ENCODE results near the gene DNAH10.
"Not testable (repeated sequence)": the region's sequence is repeated elsewhere in the genome, so short reads cannot be mapped to it uniquely, and the experiment has no call there.

DNAH10 gene

GRCh38 chr12:123771261-123771660, 9.2 kb downstream of the DNAH10 start:
- H3K27ac ChIP-seq (ENCODE audit: low read length) = no peak overlapping the region
- H3K9me3 ChIP-seq (ENCODE audit: control insufficient read depth, low read depth, low read length) = no peaks in the 10 kb centered on the region
- no peak overlapping the region for H3K4me3 ChIP-seq (ENCODE audit: low read length)
- no peaks in the 10 kb centered on the region for H3K4me1 ChIP-seq (ENCODE audit: control insufficient read depth, low read depth, low read length)
- peaks cover 3% of the 10 kb centered on the region for H3K27me3 ChIP-seq (ENCODE audit: control insufficient read depth, insufficient read depth, low read length)
- H3K9ac ChIP-seq (ENCODE audit: low read length) = no peak overlapping the region
- no peaks in the 10 kb centered on the region for H3K36me3 ChIP-seq (ENCODE audit: control insufficient read depth, low read depth, low read length)

- Histone ChIP-seq H3K4me1 (ENCODE audit: control insufficient read depth, low read depth, low read length) (no peaks in the 10 kb centered on the region), H3K27ac (ENCODE audit: low read length) (no peak overlapping the region), H3K27me3 (ENCODE audit: control insufficient read depth, insufficient read depth, low read length) (peaks cover 3% of the 10 kb centered on the region), H3K36me3 (ENCODE audit: control insufficient read depth, low read depth, low read length) (no peaks in the 10 kb centered on the region), H3K9me3 (ENCODE audit: control insufficient read depth, low read depth, low read length) (no peaks in the 10 kb centered on the region), H3K9ac (ENCODE audit: low read length) (no peak overlapping the region), H3K4me3 (ENCODE audit: low read length) (no peak overlapping the region)
Measured at GRCh38 chr12:123772074-123772473, 10.0 kb downstream of the DNAH10 start.

- H3K36me3 ChIP-seq (ENCODE audit: control insufficient read depth, low read depth, low read length) = no peaks in the 10 kb centered on the region
- H3K9me3 ChIP-seq (ENCODE audit: control insufficient read depth, low read depth, low read length) = no peaks in the 10 kb centered on the region
- H3K27ac ChIP-seq (ENCODE audit: low read length) = no peak overlapping the region
- peaks cover 3% of the 10 kb centered on the region for H3K27me3 ChIP-seq (ENCODE audit: control insufficient read depth, insufficient read depth, low read length)
- no peak overlapping the region for H3K4me3 ChIP-seq (ENCODE audit: low read length)
- H3K4me1 ChIP-seq (ENCODE audit: control insufficient read depth, low read depth, low read length) = no peaks in the 10 kb centered on the region
- H3K9ac ChIP-seq (ENCODE audit: low read length) = no peak overlapping the region
Measured at GRCh38 chr12:123773375-123773774, 11.3 kb downstream of the DNAH10 start.

GRCh38 chr12:123779551-123779950, 17.4 kb downstream of the DNAH10 start:
- Histone ChIP-seq H3K9me3 (ENCODE audit: control insufficient read depth, low read depth, low read length) (no peaks in the 10 kb centered on the region), H3K4me3 (ENCODE audit: low read length) (no peak overlapping the region), H3K27ac (ENCODE audit: low read length) (no peak overlapping the region), H3K27me3 (ENCODE audit: control insufficient read depth, insufficient read depth, low read length) (no peaks in the 10 kb centered on the region), H3K9ac (ENCODE audit: low read length) (no peak overlapping the region), H3K36me3 (ENCODE audit: control insufficient read depth, low read depth, low read length) (no peaks in the 10 kb centered on the region), H3K4me1 (ENCODE audit: control insufficient read depth, low read depth, low read length) (no peaks in the 10 kb centered on the region)

- no peaks in the 10 kb centered on the region for H3K36me3 ChIP-seq (ENCODE audit: control insufficient read depth, low read depth, low read length)
- H3K27ac ChIP-seq (ENCODE audit: low read length) = no peak overlapping the region
- no peaks in the 10 kb centered on the region for H3K27me3 ChIP-seq (ENCODE audit: control insufficient read depth, insufficient read depth, low read length)
- no peaks in the 10 kb centered on the region for H3K9me3 ChIP-seq (ENCODE audit: control insufficient read depth, low read depth, low read length)
- no peak overlapping the region for H3K9ac ChIP-seq (ENCODE audit: low read length)
- H3K4me3 ChIP-seq (ENCODE audit: low read length) = no peak overlapping the region
- H3K4me1 ChIP-seq (ENCODE audit: control insufficient read depth, low read depth, low read length) = no peaks in the 10 kb centered on the region
Measured at GRCh38 chr12:123782997-123783792, 21.1 kb downstream of the DNAH10 start.

- Histone ChIP-seq H3K4me3 (ENCODE audit: low read length) (no peak overlapping the region), H3K27ac (ENCODE audit: low read length) (no peak overlapping the region), H3K9ac (ENCODE audit: low read length) (no peak overlapping the region), H3K27me3 (ENCODE audit: control insufficient read depth, insufficient read depth, low read length) (no peaks in the 10 kb centered on the region), H3K4me1 (ENCODE audit: control insufficient read depth, low read depth, low read length) (no peaks in the 10 kb centered on the region), H3K36me3 (ENCODE audit: control insufficient read depth, low read depth, low read length) (no peaks in the 10 kb centered on the region), H3K9me3 (ENCODE audit: control insufficient read depth, low read depth, low read length) (no peaks in the 10 kb centered on the region)
Measured at GRCh38 chr12:123787466-123787865, 25.4 kb downstream of the DNAH10 start.

GRCh38 chr12:123788541-123788940, 26.4 kb downstream of the DNAH10 start:
- Histone ChIP-seq H3K4me1 (ENCODE audit: control insufficient read depth, low read depth, low read length) (no peaks in the 10 kb centered on the region), H3K27me3 (ENCODE audit: control insufficient read depth, insufficient read depth, low read length) (no peaks in the 10 kb centered on the region), H3K27ac (ENCODE audit: low read length) (no peak overlapping the region), H3K9ac (ENCODE audit: low read length) (no peak overlapping the region), H3K4me3 (ENCODE audit: low read length) (no peak overlapping the region), H3K36me3 (ENCODE audit: control insufficient read depth, low read depth, low read length) (no peaks in the 10 kb centered on the region), H3K9me3 (ENCODE audit: control insufficient read depth, low read depth, low read length) (no peaks in the 10 kb centered on the region)

GRCh38 chr12:123789422-123789821, 27.3 kb downstream of the DNAH10 start:
- H3K27ac ChIP-seq (ENCODE audit: low read length); H3K4me1 ChIP-seq (ENCODE audit: control insufficient read depth, low read depth, low read length); H3K9me3 ChIP-seq (ENCODE audit: control insufficient read depth, low read depth, low read length); H3K4me3 ChIP-seq (ENCODE audit: low read length); H3K9ac ChIP-seq (ENCODE audit: low read length); H3K36me3 ChIP-seq (ENCODE audit: control insufficient read depth, low read depth, low read length); H3K27me3 ChIP-seq (ENCODE audit: control insufficient read depth, insufficient read depth, low read length): not testable (repeated sequence)

- Histone ChIP-seq H3K9me3 (ENCODE audit: control insufficient read depth, low read depth, low read length) (no peaks in the 10 kb centered on the region), H3K36me3 (ENCODE audit: control insufficient read depth, low read depth, low read length) (no peaks in the 10 kb centered on the region), H3K9ac (ENCODE audit: low read length) (no peak overlapping the region), H3K4me1 (ENCODE audit: control insufficient read depth, low read depth, low read length) (no peaks in the 10 kb centered on the region), H3K4me3 (ENCODE audit: low read length) (no peak overlapping the region), H3K27me3 (ENCODE audit: control insufficient read depth, insufficient read depth, low read length) (no peaks in the 10 kb centered on the region), H3K27ac (ENCODE audit: low read length) (no peak overlapping the region)
Measured at GRCh38 chr12:123790905-123791467, 28.9 kb downstream of the DNAH10 start.

GRCh38 chr12:123794027-123794426, 31.9 kb downstream of the DNAH10 start:
- H3K36me3 ChIP-seq (ENCODE audit: control insufficient read depth, low read depth, low read length) = no peaks in the 10 kb centered on the region
- H3K9me3 ChIP-seq (ENCODE audit: control insufficient read depth, low read depth, low read length) = no peaks in the 10 kb centered on the region
- H3K27ac ChIP-seq (ENCODE audit: low read length) = no peak overlapping the region
- no peaks in the 10 kb centered on the region for H3K27me3 ChIP-seq (ENCODE audit: control insufficient read depth, insufficient read depth, low read length)
- no peaks in the 10 kb centered on the region for H3K4me1 ChIP-seq (ENCODE audit: control insufficient read depth, low read depth, low read length)
- H3K4me3 ChIP-seq (ENCODE audit: low read length) = no peak overlapping the region
- no peak overlapping the region for H3K9ac ChIP-seq (ENCODE audit: low read length)

- H3K9ac ChIP-seq (ENCODE audit: low read length) = no peak overlapping the region
- no peaks in the 10 kb centered on the region for H3K4me1 ChIP-seq (ENCODE audit: control insufficient read depth, low read depth, low read length)
- H3K27me3 ChIP-seq (ENCODE audit: control insufficient read depth, insufficient read depth, low read length) = no peaks in the 10 kb centered on the region
- no peak overlapping the region for H3K4me3 ChIP-seq (ENCODE audit: low read length)
- no peak overlapping the region for H3K27ac ChIP-seq (ENCODE audit: low read length)
- H3K9me3 ChIP-seq (ENCODE audit: control insufficient read depth, low read depth, low read length) = no peaks in the 10 kb centered on the region
- H3K36me3 ChIP-seq (ENCODE audit: control insufficient read depth, low read depth, low read length) = no peaks in the 10 kb centered on the region
Measured at GRCh38 chr12:123798518-123798917, 36.4 kb downstream of the DNAH10 start.

GRCh38 chr12:123799227-123799626, 37.1 kb downstream of the DNAH10 start:
- Histone ChIP-seq H3K4me3 (ENCODE audit: low read length) (no peak overlapping the region), H3K9me3 (ENCODE audit: control insufficient read depth, low read depth, low read length) (no peaks in the 10 kb centered on the region), H3K36me3 (ENCODE audit: control insufficient read depth, low read depth, low read length) (no peaks in the 10 kb centered on the region), H3K27ac (ENCODE audit: low read length) (no peak overlapping the region), H3K9ac (ENCODE audit: low read length) (no peak overlapping the region), H3K4me1 (ENCODE audit: control insufficient read depth, low read depth, low read length) (no peaks in the 10 kb centered on the region), H3K27me3 (ENCODE audit: control insufficient read depth, insufficient read depth, low read length) (no peaks in the 10 kb centered on the region)

Data from iPS-18a (cell line).